H9 (cell line): ENCODE measurements around the gene UBAC1. TPM values are rescaled to one million over a fixed set of nuclear protein-coding genes. Genes with fewer than 3 reads are reported as not detected.

Experiments used
- DNase-seq: peaks from one replicate; pipeline ENCODE4 v3.0.0-alpha.2; 2017
- H2AFZ ChIP-seq: one replicate; pipeline ENCODE4 v1.6.1; 2013; ENCODE audit warnings: mild to moderate bottlenecking, low read length, control low read depth, moderate library complexity
- H2AK5ac ChIP-seq: 2 replicates; pipeline ENCODE4 v1.6.1; 2013; ENCODE audit warnings: low read length, control low read depth, mixed read lengths; ENCODE audit not compliant: insufficient read length
- H2BK120ac ChIP-seq: one replicate; pipeline ENCODE4 v1.6.1; 2013; ENCODE audit warnings: low read depth, mild to moderate bottlenecking, low read length, control low read depth, inconsistent platforms; ENCODE audit not compliant: poor library complexity, severe bottlenecking
- H2BK12ac ChIP-seq: 2 replicates; pipeline ENCODE4 v1.6.1; 2013; ENCODE audit warnings: low read length, control low read depth, mixed read lengths, low read depth; ENCODE audit not compliant: insufficient read length
- H2BK15ac ChIP-seq: 2 replicates; pipeline ENCODE4 v1.6.1; 2013; ENCODE audit warnings: low read depth, low read length, control low read depth
- H2BK20ac ChIP-seq: one replicate; pipeline ENCODE4 v1.6.1; 2013; ENCODE audit warnings: low read depth, mild to moderate bottlenecking, low read length, control low read depth, inconsistent platforms; ENCODE audit not compliant: poor library complexity, severe bottlenecking
- H2BK5ac ChIP-seq: 2 replicates; pipeline ENCODE4 v1.6.1; 2013; ENCODE audit warnings: low read length, control low read depth, mixed read lengths; ENCODE audit not compliant: insufficient read length
- H3K14ac ChIP-seq: 2 replicates; pipeline ENCODE4 v1.6.1; 2013; ENCODE audit warnings: low read length, control low read depth; ENCODE audit not compliant: insufficient read depth
- H3K18ac ChIP-seq: 2 replicates; pipeline ENCODE4 v1.6.1; 2013; ENCODE audit warnings: low read depth, mild to moderate bottlenecking, mixed read lengths, low read length, control low read depth; ENCODE audit not compliant: insufficient read length
- H3K23ac ChIP-seq: 2 replicates; pipeline ENCODE4 v1.6.1; 2013; ENCODE audit warnings: low read length, control low read depth, mixed read lengths, low read depth; ENCODE audit not compliant: insufficient read length
- H3K23me2 ChIP-seq: 2 replicates; pipeline ENCODE4 v1.6.1; 2013; ENCODE audit warnings: low read depth, mild to moderate bottlenecking, mixed read lengths, low read length, control low read depth; ENCODE audit not compliant: insufficient read length, poor library complexity, severe bottlenecking
- H3K27ac ChIP-seq: 2 replicates; pipeline ENCODE4 v1.5.1; 2013; ENCODE audit warnings: low read length, control low read depth, mixed read lengths, low read depth; ENCODE audit not compliant: insufficient read length
- H3K27me3 ChIP-seq: 2 replicates; pipeline ENCODE4 v1.6.1; 2013; ENCODE audit warnings: low read length, control low read depth, inconsistent platforms; ENCODE audit not compliant: insufficient read depth
- H3K4ac ChIP-seq: 2 replicates; pipeline ENCODE4 v1.6.1; 2013; ENCODE audit warnings: low read depth, mild to moderate bottlenecking, control low read depth, inconsistent platforms, low read length, moderate library complexity
- H3K4me1 ChIP-seq: 2 replicates; pipeline ENCODE4 v1.6.1; 2013; ENCODE audit warnings: low read length, control low read depth, inconsistent platforms; ENCODE audit not compliant: insufficient read depth
- H3K4me2 ChIP-seq: 2 replicates; pipeline ENCODE4 v1.6.1; 2013; ENCODE audit warnings: low read length, control low read depth, mixed read lengths; ENCODE audit not compliant: insufficient read length, insufficient read depth
- H3K56ac ChIP-seq: 2 replicates; pipeline ENCODE4 v1.6.1; 2013; ENCODE audit warnings: low read depth, mild to moderate bottlenecking, mixed read lengths, low read length, control low read depth; ENCODE audit not compliant: insufficient read length
- H3K79me1 ChIP-seq: 2 replicates; pipeline ENCODE4 v1.6.1; 2013; ENCODE audit warnings: low read depth, mild to moderate bottlenecking, moderate library complexity, low read length, control low read depth, inconsistent platforms; ENCODE audit not compliant: insufficient read depth, poor library complexity, severe bottlenecking
- H3K79me2 ChIP-seq: 2 replicates; pipeline ENCODE4 v1.6.1; 2013; ENCODE audit warnings: low read length, control low read depth, inconsistent platforms; ENCODE audit not compliant: insufficient read depth
- H3K9ac ChIP-seq: 2 replicates; pipeline ENCODE4 v1.6.1; 2013; ENCODE audit warnings: low read length, control low read depth, mixed read lengths; ENCODE audit not compliant: insufficient read length; ENCODE audit errors: extremely low read depth
- H3K9me3 ChIP-seq: one replicate; pipeline ENCODE4 v1.6.1; 2013; ENCODE audit warnings: low read depth, low read length, inconsistent platforms; ENCODE audit not compliant: control insufficient read depth
- H3T11ph ChIP-seq: one replicate; pipeline ENCODE4 v1.6.1; 2013; ENCODE audit warnings: mild to moderate bottlenecking, low read length, control low read depth, inconsistent platforms
- H4K20me1 ChIP-seq: one replicate; pipeline ENCODE4 v1.6.1; 2013; ENCODE audit not compliant: control insufficient read depth, insufficient read length, insufficient read depth
- H4K5ac ChIP-seq: 2 replicates; pipeline ENCODE4 v1.6.1; 2013; ENCODE audit warnings: low read depth, mild to moderate bottlenecking, mixed read lengths, low read length, control low read depth; ENCODE audit not compliant: insufficient read length
- H4K8ac ChIP-seq: replicated peaks from 2 replicates; pipeline ENCODE4 v1.6.1; 2013; ENCODE audit warnings: low read length, control low read depth, mixed read lengths, low read depth; ENCODE audit not compliant: insufficient read length
- H4K91ac ChIP-seq: 2 replicates; pipeline ENCODE4 v1.6.1; 2013; ENCODE audit warnings: low read depth, mild to moderate bottlenecking, moderate library complexity, mixed read lengths, low read length, control low read depth; ENCODE audit not compliant: insufficient read length
- H3K27ac Mint-ChIP-seq, 3 experiments: 2 replicates in 2 of 3; 3 replicates in 1 of 3; pipeline ENCODE4 v1.8.0; 2020 to 2021; ENCODE audit warnings: mixed read lengths in 3 of 3, mild to moderate bottlenecking in 1 of 3, moderate library complexity in 1 of 3
- H3K27me3 Mint-ChIP-seq: 2 replicates; pipeline ENCODE4 v1.8.0; 2021; ENCODE audit warnings: low read depth, mild to moderate bottlenecking, moderate library complexity, mixed read lengths
- H3K36me3 Mint-ChIP-seq, 3 experiments: 2 replicates in 2 of 3; 3 replicates in 1 of 3; pipeline ENCODE4 v1.8.0; 2020 to 2021; ENCODE audit warnings: low read depth in 3 of 3, mixed read lengths in 3 of 3; ENCODE audit not compliant: insufficient read depth in 1 of 3
- H3K4me1 Mint-ChIP-seq, 2 experiments: 2 replicates each; pipeline ENCODE4 v1.8.0; 2020; ENCODE audit warnings: mixed read lengths in 2 of 2
- H3K4me3 Mint-ChIP-seq, 2 experiments: 2 replicates in 1 of 2; 3 replicates in 1 of 2; pipeline ENCODE4 v1.8.0; 2020 to 2021; ENCODE audit warnings: mild to moderate bottlenecking in 2 of 2, mixed read lengths in 2 of 2, moderate library complexity in 1 of 2
- H3K9me3 Mint-ChIP-seq, 2 experiments: 2 replicates in 1 of 2; 3 replicates in 1 of 2; pipeline ENCODE4 v1.8.0; 2020; ENCODE audit warnings: mild to moderate bottlenecking in 2 of 2, mixed read lengths in 2 of 2, moderate library complexity in 1 of 2
- CTCF ChIP-seq: fragments of 200-600 bp; sonication (generic); conservative IDR thresholded peaks from 3 replicates; pipeline ENCODE4 v1.8.0; 2021; ENCODE audit warnings: antibody characterized with exemption, mild to moderate bottlenecking
- WGBS: extraction: QIAGEN DNeasy Blood & Tissue Kit; methylation state at CpG from one replicate; pipeline ENCODE4 v1.1.7; 2013; ENCODE audit warnings: missing lambda C conversion rate, low lambda C conversion rate, mixed read lengths; ENCODE audit not compliant: insufficient read length; ENCODE audit errors: extremely low coverage; 5-methylcytosine and 5-hydroxymethylcytosine counted together
- total RNA-seq: library from RNA; stranded (reverse); gene quantifications from 2 replicates; pipeline ENCODE4 v1.2.1, GENCODE V29; 2021

UBAC1 gene
- total RNA-seq, 1 experiment from 2014 or later: 47.5 TPM

- no peak overlapping the region for H2BK20ac ChIP-seq
- no peak for DNase-seq
- H4K20me1 ChIP-seq: peaks cover 3% of the 10 kb centered on the region
- H2BK5ac ChIP-seq: no peak overlapping the region
- H3K27ac ChIP-seq: no peak overlapping the region
- peaks cover 2% of the 10 kb centered on the region; the same call in 1 of the 2 replicates for H3K4me1 ChIP-seq
- no peak overlapping the region for H2AK5ac ChIP-seq
- TF ChIP-seq CTCF: no peak
- no peaks in the 10 kb centered on the region for H3K79me1 ChIP-seq
- peaks cover 13 to 25% of the 10 kb centered on the region in 2 experiments for H3K4me1 Mint-ChIP-seq
- no peak overlapping the region for H2AFZ ChIP-seq
- H3K9me3 Mint-ChIP-seq: peaks cover 2 to 4% of the 10 kb centered on the region in 2 experiments; a peak in 3 of 5 replicates
- no peaks in the 10 kb centered on the region for H3K36me3 Mint-ChIP-seq
- H3T11ph ChIP-seq: no peak overlapping the region
- no peak overlapping the region for H3K23ac ChIP-seq
- H3K4me2 ChIP-seq: no peak overlapping the region
- no peak overlapping the region for H3K4me3 Mint-ChIP-seq
- H2BK120ac ChIP-seq: no peak overlapping the region
- peaks cover 2% of the 10 kb centered on the region; the same call in 1 of the 2 replicates for H3K27me3 Mint-ChIP-seq
- no peaks in the 10 kb centered on the region for H3K9me3 ChIP-seq
- H2BK15ac ChIP-seq: no peak overlapping the region
- no peak overlapping the region for H2BK12ac ChIP-seq
- no peak overlapping the region for H3K18ac ChIP-seq
- no peaks in the 10 kb centered on the region for H3K27me3 ChIP-seq
- no peaks in the 10 kb centered on the region for H3K23me2 ChIP-seq
- no peaks in the 10 kb centered on the region for H3K79me2 ChIP-seq
- H4K91ac ChIP-seq: no peak overlapping the region
- H3K14ac ChIP-seq: no peak overlapping the region
- WGBS: no CpG with 5 or more reads among the region's 18 CpGs
- H3K56ac ChIP-seq: no peak overlapping the region
- H4K8ac ChIP-seq: no peak overlapping the region
- no peak overlapping the region for H3K9ac ChIP-seq
- H3K4ac ChIP-seq: no peak overlapping the region
- H3K27ac Mint-ChIP-seq: no peak overlapping the region
- H4K5ac ChIP-seq: no peak overlapping the region
These were observed 10.1 kb upstream of the UBAC1 start for GRCh38 chr9:135971111-135971766.
